GM23338 (cell line): ENCODE measurements around the gene FARP1.
A peak's percentile ranks its signal among the peaks of the same experiment; 100 is the strongest.

Source experiments
- CTCF ChIP-seq, 2 experiments: fragments of 200-600 bp in 1 of 2; sonication (generic) in 1 of 2; conservative IDR thresholded peaks; 2 replicates each; pipeline versions ENCODE4 v1.5.1 to v1.6.1; 2016 to 2017; ENCODE audit warnings: antibody characterized with exemption in 2 of 2, low read depth in 2 of 2, mild to moderate bottlenecking in 2 of 2, moderate library complexity in 1 of 2
- ETS1 ChIP-seq: IDR thresholded peaks from 2 replicates; pipeline ENCODE4 v1.6.1; 2016; ENCODE audit warnings: antibody characterized with exemption
- EZH2 ChIP-seq: fragments of 200-600 bp; sonication (generic); IDR thresholded peaks from one replicate; pipeline ENCODE4 v1.8.0; 2017; ENCODE audit warnings: antibody characterized with exemption, mild to moderate bottlenecking, low read depth; ENCODE audit not compliant: unreplicated experiment
- EZH2phosphoT487 ChIP-seq: fragments of 200-600 bp; sonication (generic); IDR thresholded peaks from one replicate; pipeline ENCODE4 v1.8.1; 2018; ENCODE audit warnings: antibody characterized with exemption; ENCODE audit not compliant: unreplicated experiment
- JUNB ChIP-seq: IDR thresholded peaks from one replicate; pipeline ENCODE4 v1.6.1; 2016; ENCODE audit warnings: antibody characterized with exemption; ENCODE audit not compliant: unreplicated experiment
- NANOG ChIP-seq: IDR thresholded peaks from 2 replicates; pipeline ENCODE4 v1.6.1; 2016; ENCODE audit warnings: antibody characterized with exemption, borderline replicate concordance
- POLR2AphosphoS5 ChIP-seq: IDR thresholded peaks from 2 replicates; pipeline ENCODE4 v1.6.1; 2016; ENCODE audit warnings: antibody characterized with exemption, low read depth
- REST ChIP-seq: IDR thresholded peaks from one replicate; pipeline ENCODE4 v1.6.1; 2018; ENCODE audit warnings: antibody characterized with exemption; ENCODE audit not compliant: unreplicated experiment

- TF ChIP-seq CTCF (conservative IDR thresholded peaks at IDR 0.05; ENCODE audit: low read depth in 2 of 2) (no peak), EZH2 (no peak), REST (no peak), ETS1 (no peak), EZH2phosphoT487 (no peak), POLR2AphosphoS5 (0 out of 2 replicates have a peak, but pooled peaks have one; percentile 28), JUNB (no peak), NANOG (no peak)
Measured at GRCh38 chr13:98444381-98444780, 301.5 kb downstream of the FARP1 start.
